HEK293 (cell line): ENCODE results near the gene TCHHL1.

Experiments
- BCL11A ChIP-seq: fragments of 450-650 bp; formaldehyde crosslinking; IDR thresholded peaks from 2 replicates; pipeline ENCODE4 v1.5.1; 2016; ENCODE audit warnings: low read depth, missing biosample characterization, missing genetic modification characterization
- GFI1B ChIP-seq: fragments of 450-650 bp; formaldehyde crosslinking; IDR thresholded peaks from 2 replicates; pipeline ENCODE4 v1.5.1; 2016; ENCODE audit warnings: missing biosample characterization, missing genetic modification characterization
- GLI4 ChIP-seq: fragments of 450-650 bp; formaldehyde crosslinking; IDR thresholded peaks from 2 replicates; pipeline ENCODE4 v1.5.1; 2016; ENCODE audit warnings: missing biosample characterization, missing genetic modification characterization
- GLIS2 ChIP-seq: fragments of 450-650 bp; formaldehyde crosslinking; IDR thresholded peaks from 2 replicates; pipeline ENCODE4 v1.5.1; 2016; ENCODE audit warnings: missing biosample characterization, missing genetic modification characterization
- HIC1 ChIP-seq: fragments of 450-650 bp; formaldehyde crosslinking; IDR thresholded peaks from 2 replicates; pipeline ENCODE4 v1.5.1; 2016; ENCODE audit warnings: missing biosample characterization, missing genetic modification characterization
- IKZF3 ChIP-seq: fragments of 450-650 bp; IDR thresholded peaks from 2 replicates; pipeline ENCODE4 v1.5.0; 2018; ENCODE audit warnings: missing biosample characterization, mild to moderate bottlenecking, missing genetic modification characterization, moderate library complexity
- KLF7 ChIP-seq: fragments of 450-650 bp; formaldehyde crosslinking; IDR thresholded peaks from 2 replicates; pipeline ENCODE4 v1.5.1; 2016; ENCODE audit warnings: missing biosample characterization, missing genetic modification characterization, borderline replicate concordance
- MEIS1 ChIP-seq: sonication (generic); formaldehyde crosslinking; IDR thresholded peaks from 2 replicates; pipeline ENCODE4 v1.8.1; 2022; ENCODE audit warnings: missing genetic modification reagents, mild to moderate bottlenecking, borderline replicate concordance
- SETDB1 ChIP-seq: IDR thresholded peaks from one replicate; pipeline ENCODE4 v1.6.1; 2017; ENCODE audit warnings: mild to moderate bottlenecking, low read length, moderate library complexity, mixed read lengths; ENCODE audit not compliant: insufficient read length
- SP3 ChIP-seq: fragments of 450-650 bp; formaldehyde crosslinking; IDR thresholded peaks from 2 replicates; pipeline ENCODE4 v1.5.1; 2016; ENCODE audit warnings: missing biosample characterization, missing genetic modification characterization
- WT1 ChIP-seq: fragments of 450-650 bp; formaldehyde crosslinking; IDR thresholded peaks from 2 replicates; pipeline ENCODE4 v1.5.1; 2016; ENCODE audit warnings: missing biosample characterization, missing genetic modification characterization
- ZBTB17 ChIP-seq: fragments of 450-650 bp; formaldehyde crosslinking; IDR thresholded peaks from 2 replicates; pipeline ENCODE4 v1.5.1; 2016; ENCODE audit warnings: missing biosample characterization, missing genetic modification characterization
- ZBTB20 ChIP-seq: fragments of 450-650 bp; formaldehyde crosslinking; IDR thresholded peaks from 2 replicates; pipeline ENCODE4 v1.5.1; 2016; ENCODE audit warnings: missing biosample characterization, missing genetic modification characterization
- ZFHX2 ChIP-seq: fragments of 450-650 bp; formaldehyde crosslinking; conservative IDR thresholded peaks from 2 replicates; pipeline ENCODE4 v1.5.1; 2016; ENCODE audit warnings: missing biosample characterization, missing genetic modification characterization
- ZFP37 ChIP-seq: fragments of 450-650 bp; formaldehyde crosslinking; IDR thresholded peaks from 2 replicates; pipeline ENCODE4 v1.5.1; 2016; ENCODE audit warnings: missing biosample characterization, missing genetic modification characterization
- ZFP41 ChIP-seq: fragments of 450-650 bp; formaldehyde crosslinking; IDR thresholded peaks from 2 replicates; pipeline ENCODE4 v1.5.1; 2016; ENCODE audit warnings: missing biosample characterization, missing genetic modification characterization, borderline replicate concordance
- ZNF114 ChIP-seq: fragments of 450-650 bp; formaldehyde crosslinking; IDR thresholded peaks from 2 replicates; pipeline ENCODE4 v1.5.0; 2017; ENCODE audit warnings: missing biosample characterization, missing genetic modification characterization
- ZNF133 ChIP-seq: fragments of 450-650 bp; formaldehyde crosslinking; IDR thresholded peaks from 2 replicates; pipeline ENCODE4 v1.5.1; 2016; ENCODE audit warnings: missing biosample characterization, missing genetic modification characterization
- ZNF148 ChIP-seq: fragments of 450-650 bp; formaldehyde crosslinking; IDR thresholded peaks from 2 replicates; pipeline ENCODE4 v1.5.0; 2017; ENCODE audit warnings: missing biosample characterization, missing genetic modification characterization, borderline replicate concordance
- ZNF18 ChIP-seq: fragments of 450-650 bp; formaldehyde crosslinking; IDR thresholded peaks from 2 replicates; pipeline ENCODE4 v1.5.1; 2016; ENCODE audit warnings: missing biosample characterization, missing genetic modification characterization
- ZNF221 ChIP-seq: fragments of 450-650 bp; formaldehyde crosslinking; IDR thresholded peaks from 2 replicates; pipeline ENCODE4 v1.5.1; 2017; ENCODE audit warnings: missing biosample characterization, missing genetic modification characterization, borderline replicate concordance
- ZNF341 ChIP-seq: fragments of 450-650 bp; formaldehyde crosslinking; IDR thresholded peaks from 2 replicates; pipeline ENCODE4; 2016; ENCODE audit warnings: low read depth, missing biosample characterization, missing genetic modification characterization
- ZNF473 ChIP-seq: fragments of 450-650 bp; formaldehyde crosslinking; IDR thresholded peaks from 2 replicates; pipeline ENCODE4 v1.5.1; 2017; ENCODE audit warnings: missing biosample characterization, missing genetic modification characterization
- ZNF529 ChIP-seq: fragments of 450-650 bp; formaldehyde crosslinking; IDR thresholded peaks from 2 replicates; pipeline ENCODE4 v1.5.1; 2017; ENCODE audit warnings: missing genetic modification characterization, missing biosample characterization; ENCODE audit not compliant: insufficient replicate concordance
- ZNF558 ChIP-seq: fragments of 450-650 bp; formaldehyde crosslinking; IDR thresholded peaks from 2 replicates; pipeline ENCODE4 v1.5.1; 2016; ENCODE audit warnings: missing biosample characterization, missing genetic modification characterization
- ZNF621 ChIP-seq: fragments of 450-650 bp; formaldehyde crosslinking; IDR thresholded peaks from 2 replicates; pipeline ENCODE4 v1.5.1; 2017; ENCODE audit warnings: missing biosample characterization, missing genetic modification characterization
- ZNF785 ChIP-seq: fragments of 450-650 bp; formaldehyde crosslinking; IDR thresholded peaks from 2 replicates; pipeline ENCODE4 v1.5.1; 2016; ENCODE audit warnings: missing biosample characterization, missing genetic modification characterization
- ZNF791 ChIP-seq: fragments of 450-650 bp; formaldehyde crosslinking; IDR thresholded peaks from 2 replicates; pipeline ENCODE4 v1.5.1; 2016; ENCODE audit warnings: missing biosample characterization, missing genetic modification characterization
- ZNF837 ChIP-seq: fragments of 450-650 bp; formaldehyde crosslinking; IDR thresholded peaks from 2 replicates; pipeline ENCODE4 v1.5.1; 2016; ENCODE audit warnings: missing biosample characterization, missing genetic modification characterization
- ZSCAN5A ChIP-seq: fragments of 450-650 bp; formaldehyde crosslinking; IDR thresholded peaks from 2 replicates; pipeline ENCODE4 v1.5.1; 2016; ENCODE audit warnings: missing biosample characterization, missing genetic modification characterization

The TCHHL1 gene

DNA sequence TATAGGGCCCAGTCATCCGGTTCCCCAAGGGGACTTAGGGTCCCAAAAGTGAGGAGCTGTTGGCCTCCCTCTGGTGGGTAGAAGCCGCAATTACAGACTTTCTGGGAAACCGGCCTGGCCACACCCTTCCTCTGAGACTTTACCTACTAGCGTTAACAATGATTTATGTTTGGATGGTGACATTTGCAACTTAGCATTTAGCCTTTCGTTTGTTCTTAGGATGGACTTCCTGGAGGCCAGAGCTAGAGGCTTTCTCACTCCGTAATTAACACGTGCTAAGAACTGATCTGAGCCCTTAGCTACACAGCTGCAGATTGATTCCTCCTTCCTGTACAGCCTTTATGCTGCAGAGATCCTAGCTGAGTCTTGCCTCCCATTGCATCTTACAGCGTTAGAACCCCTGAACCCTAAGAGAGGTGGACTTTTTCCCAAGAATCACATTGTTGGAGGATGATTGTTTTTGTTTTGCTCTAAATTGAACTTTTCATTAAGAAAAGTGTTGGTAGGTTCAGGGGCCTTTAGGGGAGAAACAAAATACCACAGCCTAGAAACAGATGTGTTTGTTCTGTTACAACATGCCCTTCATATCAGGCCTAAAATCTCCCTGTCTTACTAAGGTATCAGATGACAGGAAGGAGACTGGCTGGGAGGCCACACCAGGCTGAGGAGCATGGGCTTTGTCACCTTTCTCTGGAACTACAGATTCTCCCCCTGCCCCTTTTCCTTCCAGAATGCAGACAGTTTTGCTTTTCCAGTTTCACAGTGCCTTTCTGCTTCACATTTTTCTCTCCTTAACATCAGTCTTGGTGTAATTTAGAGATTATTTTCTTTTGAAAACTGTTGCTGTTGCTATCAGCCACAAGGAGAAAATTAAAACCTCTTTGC is 54.0 kb downstream of the TCHHL1 start (continued):
- TF ChIP-seq ZNF114 (tag by site-specific recombination) (no peak), IKZF3 (tag by site-specific recombination) (peak; percentile 56), ZBTB20 (tag by site-specific recombination) (no peak; the same call in 1 of the 2 replicates), ZFP41 (tag by site-specific recombination) (no peak), KLF7 (tag by site-specific recombination) (no peak), ZSCAN5A (tag by site-specific recombination) (no peak), ZNF529 (no peak), HIC1 (no peak; the same call in 1 of the 2 replicates), SP3 (tag by site-specific recombination) (no peak), ZNF791 (tag by site-specific recombination) (no peak), ZNF221 (no peak), ZBTB17 (tag by site-specific recombination) (peak; percentile 96), ZNF473 (no peak), ZNF558 (tag by site-specific recombination) (no peak), ZNF785 (tag by site-specific recombination) (no peak), ZNF837 (no peak), ZFP37 (tag by site-specific recombination) (peak; percentile 58; the same call in 1 of the 2 replicates), SETDB1 (no peak), GLIS2 (tag by site-specific recombination) (no peak), ZNF148 (tag by site-specific recombination) (no peak), ZFHX2 (tag by site-specific recombination) (no peak), GLI4 (tag by site-specific recombination) (no peak), BCL11A (no peak), ZNF133 (no peak), MEIS1 (CRISPR knock-in tag) (peak; percentile 66; the same call in 1 of the 2 replicates), ZNF18 (tag by site-specific recombination) (no peak), GFI1B (tag by site-specific recombination) (no peak), WT1 (peak; percentile 47), ZNF341 (tag by site-specific recombination) (no peak), ZNF621 (tag by site-specific recombination) (no peak)
